LNCaP clone FGC (cell line): ENCODE results near the gene LRFN5.

ENCODE experiments used
- DNase-seq: peaks from one replicate; pipeline ENCODE4 v3.0.0-alpha.2; 2011; ENCODE audit warnings: low read depth
- H3K4me3 ChIP-seq: 2 replicates; pipeline ENCODE4 v1.5.1; 2011; ENCODE audit warnings: mild to moderate bottlenecking, low read depth, low read length, control low read depth
- CTCF ChIP-seq: IDR thresholded peaks from 2 replicates; pipeline ENCODE4 v1.5.1; 2012; ENCODE audit warnings: mild to moderate bottlenecking; ENCODE audit not compliant: control insufficient read depth, insufficient read depth; ENCODE audit errors: extremely low read depth

LRFN5 gene

GRCh38 chr14:41604721-41605531 is 1.8 kb upstream of the LRFN5 start:
- DNase-seq: no peak

GRCh38 chr14:41605550-41606281 is 960 bp upstream of the LRFN5 start:
- H3K4me3 ChIP-seq: no peak overlapping the region
- no peak for TF ChIP-seq CTCF
- no peak for DNase-seq

More at GRCh38 chr14:41604721-41605531, 1.8 kb upstream of the LRFN5 start:
- no peak overlapping the region for H3K4me3 ChIP-seq
- TF ChIP-seq CTCF: no peak

GRCh38 chr14:41606282-41606531 is 469 bp upstream of the LRFN5 start:
- no peak overlapping the region for H3K4me3 ChIP-seq
- TF ChIP-seq CTCF: no peak
- no peak for DNase-seq

- H3K4me3 ChIP-seq: no peak overlapping the region; the same call in 1 of the 2 replicates
- no peak for DNase-seq
- no peak for TF ChIP-seq CTCF
Measured at GRCh38 chr14:41607304-41607775, 664 bp downstream of the LRFN5 start.

GRCh38 chr14:41607966-41608663 is 1.4 kb downstream of the LRFN5 start:
- no peak for DNase-seq
- TF ChIP-seq CTCF: no peak
- no peak overlapping the region for H3K4me3 ChIP-seq

GRCh38 chr14:41608681-41609390 is 2.2 kb downstream of the LRFN5 start:
- TF ChIP-seq CTCF: no peak
- no peak for DNase-seq
- no peak overlapping the region for H3K4me3 ChIP-seq
